BJ (cell line): Measurements from ENCODE around the gene DIPK1B. TPM values are rescaled to one million over a fixed set of nuclear protein-coding genes. Genes with fewer than 3 reads are reported as not detected.

Experiments
- CTCF ChIA-PET: fragments of 350-600 bp; formaldehyde crosslinking; extraction: SDS; loops from one replicate; lab custom pipeline; 2021; ENCODE audit warnings: antibody characterized with exemption, inconsistent platforms; lab: Yijun Ruan, JAX
- POLR2A ChIA-PET: fragments of 300-600 bp; sonication (Branson Sonifier 250); formaldehyde crosslinking; extraction: SDS; loops from one replicate; lab custom pipeline; 2021; ENCODE audit warnings: antibody characterized with exemption; lab: Charles Lee
- DNase-seq: peaks from one replicate; pipeline ENCODE4 v3.0.0-alpha.2; 2011; ENCODE audit warnings: low read depth
- H3K27me3 ChIP-seq: 2 replicates; pipeline ENCODE4 v1.6.0; 2011; ENCODE audit warnings: low read length; ENCODE audit not compliant: control insufficient read depth, insufficient read depth
- H3K36me3 ChIP-seq: 2 replicates; pipeline ENCODE4 v1.5.1; 2011; ENCODE audit warnings: low read length; ENCODE audit not compliant: control insufficient read depth, insufficient read depth
- H3K4me3 ChIP-seq: 2 replicates; pipeline ENCODE4 v1.5.1; 2011; ENCODE audit warnings: low read depth, mild to moderate bottlenecking, control low read depth, low read length
- CTCF ChIP-seq: IDR thresholded peaks from 2 replicates; pipeline ENCODE4 v1.5.1; 2011; ENCODE audit warnings: low read depth, mild to moderate bottlenecking, control low read depth, inconsistent platforms, low read length, moderate library complexity; ENCODE audit not compliant: insufficient read depth
- polyA plus RNA-seq: library from polyadenylated mRNA; depleted of rRNA; stranded (reverse); fragments of >200 nt; gene quantifications from 2 replicates; pipeline ENCODE4 v1.2.3, GENCODE V29; 2011

Gene DIPK1B
- polyA plus RNA-seq, 1 experiment: 0.42 TPM

GRCh38 chr9:136742591-136743391 lies 30.4 kb downstream of the DIPK1B start, which contains the start of gene LCN10:
Gene LCN10, minus strand, starts transcription at chr9:136742940. Its CDS starts 37 bp downstream, at chr9:136742903.
- Histone ChIP-seq H3K36me3 (no peaks in the 10 kb centered on the region), H3K27me3 (peaks cover 11% of the 10 kb centered on the region), H3K4me3 (no peak within 1 kb of the TSS)
- POLR2A ChIA-PET: no interaction called here
- no peak for DNase-seq
- TF ChIP-seq CTCF: peak; percentile 29; the same call in 1 of the 2 replicates
- CTCF ChIA-PET: interaction anchor here (1.0 to 1.4 kb wide), 2 partner anchors 18 to 27 kb away, joined by 3 read pairs; no protein-coding TSS in a partner anchor

- no peaks in the 10 kb centered on the region for H3K36me3 ChIP-seq
- no peak overlapping the region for H3K4me3 ChIP-seq
- CTCF ChIA-PET: interaction anchor here (1.0 to 1.5 kb wide), 5 partner anchors 15 to 38 kb away, joined by 3 to 4 read pairs (median 3); partner anchors contain the start of gene LCN8
- peaks cover 8% of the 10 kb centered on the region for H3K27me3 ChIP-seq
- POLR2A ChIA-PET: no interaction called here
- DNase-seq: no peak
- TF ChIP-seq CTCF: no peak
Observed at GRCh38 chr9:136743639-136744211, 31.4 kb downstream of the DIPK1B start.

GRCh38 chr9:136744773-136745172 lies 32.4 kb downstream of the DIPK1B start:
- TF ChIP-seq CTCF: no peak
- ChIA-PET CTCF (interaction anchor here (1.0 to 1.5 kb wide), 4 partner anchors 14 to 37 kb away, joined by 3 to 6 read pairs (median 4); partner anchors contain the start of gene LCN8), POLR2A (no interaction called here)
- Histone ChIP-seq H3K36me3 (no peaks in the 10 kb centered on the region), H3K4me3 (no peak overlapping the region), H3K27me3 (peaks cover 8% of the 10 kb centered on the region)
- no peak for DNase-seq

GRCh38 chr9:136745389-136746154 lies 33.2 kb downstream of the DIPK1B start:
- H3K36me3 ChIP-seq: no peaks in the 10 kb centered on the region
- TF ChIP-seq CTCF: no peak
- no peak for DNase-seq
- H3K4me3 ChIP-seq: no peak overlapping the region
- ChIA-PET CTCF (interaction anchor here (1.3 to 1.5 kb wide), 2 partner anchors 15 to 17 kb away, joined by 4 to 6 read pairs; no protein-coding TSS in a partner anchor), POLR2A (no interaction called here)
- H3K27me3 ChIP-seq: peaks cover 5% of the 10 kb centered on the region
